Stimulated activated naive B cell treated with anti-CD40 and anti-IgM and Interleukin-4, amounts not matched to agents 10 μg/mL and 1 μg/mL and 100 μg/mL, for 72 hours (primary cell): ENCODE results near the gene NCOA3.

Source experiments
- ATAC-seq, 2 donors: fragments of 150-1000 bp; cut with Tn5 transposase; replicated peaks; 2 replicates each; pipeline ENCODE4 v1.10.0; 2021; ENCODE audit warnings: moderate library complexity in 1 of 2
- DNase-seq: peaks from one replicate; pipeline ENCODE4 v3.0.0; 2021
- H3K27ac Mint-ChIP-seq: one replicate; pipeline ENCODE4 v1.8.0; 2022; ENCODE audit warnings: mild to moderate bottlenecking, mixed read lengths
- H3K27me3 Mint-ChIP-seq, 2 donors: one replicate each; pipeline ENCODE4 v1.8.0; 2022; ENCODE audit warnings: mixed read lengths in 2 of 2
- H3K36me3 Mint-ChIP-seq, 2 donors: one replicate each; pipeline ENCODE4 v1.8.0; 2022; ENCODE audit warnings: mixed read lengths in 2 of 2, mild to moderate bottlenecking in 1 of 2
- H3K4me1 Mint-ChIP-seq, 2 donors: one replicate each; pipeline ENCODE4 v1.8.0; 2022; ENCODE audit warnings: mixed read lengths in 2 of 2, mild to moderate bottlenecking in 1 of 2
- H3K4me3 Mint-ChIP-seq, 2 donors: one replicate each; pipeline ENCODE4 v1.8.0; 2022; ENCODE audit warnings: mild to moderate bottlenecking in 2 of 2, mixed read lengths in 2 of 2, moderate library complexity in 1 of 2
- H3K9me3 Mint-ChIP-seq, 2 donors: one replicate each; pipeline ENCODE4 v1.8.0; 2022; ENCODE audit warnings: mixed read lengths in 2 of 2, mild to moderate bottlenecking in 1 of 2

Gene NCOA3

DNA sequence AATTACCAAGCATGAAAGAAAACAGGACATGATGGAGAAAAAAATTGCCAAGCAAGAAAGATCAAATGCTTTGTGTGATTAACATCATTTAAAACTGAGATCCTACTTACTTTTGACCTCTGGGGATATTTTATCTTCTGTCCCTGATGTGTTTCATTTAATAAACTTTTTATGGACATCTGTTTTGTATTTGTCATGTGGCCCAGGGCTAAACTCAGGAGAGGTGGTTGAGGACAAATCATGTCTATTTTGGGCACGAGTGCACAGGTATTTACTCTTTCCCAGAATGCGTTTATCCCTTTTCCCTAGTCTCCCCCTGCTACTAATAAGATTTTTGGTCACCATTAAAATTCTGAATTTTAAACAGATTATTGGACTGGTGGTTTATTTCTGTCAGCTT, 128.2 kb downstream of the NCOA3 start:
- ATAC-seq (no peak), DNase-seq (no peak)
- no peak overlapping the region for H3K27ac Mint-ChIP-seq
- H3K27me3 Mint-ChIP-seq: no peaks in the 10 kb centered on the region
- peaks cover 25 to 57% of the 10 kb centered on the region in 2 donors for H3K36me3 Mint-ChIP-seq
- no peaks in the 10 kb centered on the region for H3K9me3 Mint-ChIP-seq
- H3K4me3 Mint-ChIP-seq: no peak overlapping the region
- H3K4me1 Mint-ChIP-seq: peaks cover 0 to 14% of the 10 kb centered on the region in 2 donors

DNA sequence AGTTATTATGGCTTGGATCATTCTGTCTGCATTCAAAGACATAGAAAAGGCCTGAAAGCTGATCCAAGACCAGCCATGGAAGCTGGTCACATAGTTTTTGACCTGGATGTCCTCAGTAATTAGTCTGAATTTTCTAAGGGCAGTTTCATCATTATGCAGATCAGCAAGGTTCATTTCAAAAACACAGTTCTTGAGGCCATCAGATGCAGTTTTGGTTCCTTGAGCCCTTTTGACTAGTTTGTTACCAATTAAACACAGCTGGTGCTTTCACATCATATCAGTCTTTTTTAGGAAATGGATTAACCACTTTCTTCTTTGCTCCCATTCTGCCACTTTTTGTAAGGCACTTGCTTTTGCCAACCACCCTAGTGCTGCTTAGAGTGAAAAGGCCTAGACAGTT, 129.4 kb downstream of the NCOA3 start:
- DNase-seq: no peak
- Mint-ChIP-seq H3K9me3 (no peaks in the 10 kb centered on the region), H3K4me1 (peaks cover 0 to 13% of the 10 kb centered on the region in 2 donors), H3K36me3 (peaks cover 29 to 49% of the 10 kb centered on the region in 2 donors), H3K4me3 (no peak overlapping the region), H3K27ac (no peak overlapping the region), H3K27me3 (no peaks in the 10 kb centered on the region)
- ATAC-seq: no peak

GRCh38 chr20:47635256-47635655, 133.6 kb downstream of the NCOA3 start:
- Mint-ChIP-seq H3K36me3 (peaks cover 42 to 61% of the 10 kb centered on the region in 2 donors), H3K4me1 (peaks cover 4 to 11% of the 10 kb centered on the region in 2 donors), H3K4me3 (no peak overlapping the region), H3K27me3 (no peaks in the 10 kb centered on the region), H3K27ac (peak overlapping the region; percentile 31), H3K9me3 (no peaks in the 10 kb centered on the region)
- ATAC-seq (no peak), DNase-seq (no peak)

DNA sequence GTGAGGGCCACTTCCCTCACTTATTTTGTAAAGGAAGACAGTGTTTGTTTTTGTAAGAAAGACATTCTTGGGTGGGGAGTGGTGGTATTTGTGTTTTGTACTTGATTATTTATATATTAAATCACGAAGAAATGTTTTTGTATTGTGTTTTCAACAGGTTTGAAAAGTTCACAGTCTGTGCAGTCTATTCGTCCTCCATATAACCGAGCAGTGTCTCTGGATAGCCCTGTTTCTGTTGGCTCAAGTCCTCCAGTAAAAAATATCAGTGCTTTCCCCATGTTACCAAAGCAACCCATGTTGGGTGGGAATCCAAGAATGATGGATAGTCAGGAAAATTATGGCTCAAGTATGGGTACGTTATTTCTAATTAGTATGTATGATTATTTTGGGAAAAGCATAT, 137.2 kb downstream of the NCOA3 start:
- ATAC-seq: no peak
- no peaks in the 10 kb centered on the region for H3K27me3 Mint-ChIP-seq
- peaks cover 41 to 59% of the 10 kb centered on the region in 2 donors for H3K36me3 Mint-ChIP-seq
- H3K27ac Mint-ChIP-seq: no peak overlapping the region
- no peak for DNase-seq
- no peak overlapping the region for H3K4me3 Mint-ChIP-seq
- H3K4me1 Mint-ChIP-seq: peaks cover 4 to 8% of the 10 kb centered on the region in 2 donors
- H3K9me3 Mint-ChIP-seq: no peaks in the 10 kb centered on the region

DNA sequence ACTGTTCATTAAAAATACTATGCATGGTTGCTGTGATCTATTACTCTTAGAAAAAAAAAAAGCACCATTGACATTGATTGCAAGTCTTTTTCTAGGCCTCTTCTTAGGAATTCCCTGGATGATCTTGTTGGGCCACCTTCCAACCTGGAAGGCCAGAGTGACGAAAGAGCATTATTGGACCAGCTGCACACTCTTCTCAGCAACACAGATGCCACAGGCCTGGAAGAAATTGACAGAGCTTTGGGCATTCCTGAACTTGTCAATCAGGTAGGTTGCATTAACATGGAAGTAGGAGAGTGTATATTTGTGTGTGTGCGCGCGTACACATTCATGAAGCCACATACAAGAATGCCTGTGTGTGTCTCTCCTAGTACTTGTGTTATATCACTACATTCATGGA, 140.4 kb downstream of the NCOA3 start:
- H3K4me3 Mint-ChIP-seq: no peak overlapping the region
- ATAC-seq: no peak
- DNase-seq: no peak
- peak overlapping the region; percentile 25 for H3K27ac Mint-ChIP-seq
- no peaks in the 10 kb centered on the region for H3K9me3 Mint-ChIP-seq
- H3K36me3 Mint-ChIP-seq: peaks cover 47 to 65% of the 10 kb centered on the region in 2 donors
- H3K4me1 Mint-ChIP-seq: peaks cover 8 to 10% of the 10 kb centered on the region in 2 donors
- no peaks in the 10 kb centered on the region for H3K27me3 Mint-ChIP-seq

DNA sequence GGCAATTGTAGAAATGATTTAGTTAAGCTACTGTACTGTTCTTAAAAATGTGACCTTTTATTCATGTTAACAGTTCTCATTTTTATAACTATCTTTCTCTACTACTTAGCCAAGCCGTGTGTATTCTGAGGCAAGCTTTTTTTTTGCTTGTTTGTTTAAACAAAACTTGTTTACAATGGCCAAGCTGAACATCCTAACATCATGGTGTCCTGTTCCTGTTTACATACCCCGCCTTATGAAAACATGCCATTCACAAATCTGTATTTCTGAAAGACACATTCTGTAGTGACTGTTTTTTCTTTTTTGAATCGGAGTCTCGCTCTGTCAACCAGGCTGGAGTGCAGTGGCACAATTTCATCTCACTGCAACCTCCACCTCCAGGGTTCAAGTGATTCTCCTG, 140.9 kb downstream of the NCOA3 start:
- H3K4me3 Mint-ChIP-seq: no peak overlapping the region

DNA sequence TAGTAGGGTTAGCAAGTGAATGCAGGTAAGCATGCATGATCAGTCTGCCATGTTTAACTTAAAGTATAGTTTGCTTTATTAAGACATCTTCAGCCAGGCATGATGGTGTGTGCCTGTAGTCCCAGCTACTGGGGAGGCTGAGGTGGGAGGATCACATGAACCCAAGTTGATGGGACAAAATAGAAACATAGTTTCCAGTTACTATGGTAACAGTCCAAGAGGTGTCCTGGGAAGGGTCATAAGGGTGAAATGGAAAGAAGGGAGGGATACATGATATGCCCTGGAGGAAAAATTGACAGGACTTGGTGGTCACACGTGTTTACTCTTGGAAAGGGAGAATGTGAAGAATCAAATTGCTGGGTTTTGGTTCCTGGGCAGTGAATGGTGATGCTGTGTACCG, 143.9 kb downstream of the NCOA3 start:
- ATAC-seq: no peak
- peak overlapping the region; percentile 68 for H3K27ac Mint-ChIP-seq
- H3K4me1 Mint-ChIP-seq: peaks cover 5 to 10% of the 10 kb centered on the region in 2 donors
- no peak for DNase-seq
- peaks cover 39 to 53% of the 10 kb centered on the region in 2 donors for H3K36me3 Mint-ChIP-seq
- H3K4me3 Mint-ChIP-seq: no peak overlapping the region
- no peaks in the 10 kb centered on the region for H3K9me3 Mint-ChIP-seq
- no peaks in the 10 kb centered on the region for H3K27me3 Mint-ChIP-seq

More for the DNA sequence above, 140.9 kb downstream of the NCOA3 start:
- ATAC-seq (no peak), DNase-seq (no peak)
- Mint-ChIP-seq H3K36me3 (peaks cover 45 to 60% of the 10 kb centered on the region in 2 donors), H3K4me1 (peaks cover 8 to 10% of the 10 kb centered on the region in 2 donors), H3K27me3 (no peaks in the 10 kb centered on the region), H3K9me3 (no peaks in the 10 kb centered on the region), H3K27ac (peak overlapping the region; percentile 70)

GRCh38 chr20:47647994-47648393, 146.3 kb downstream of the NCOA3 start:
- no peak overlapping the region for H3K4me3 Mint-ChIP-seq
- ATAC-seq: no peak
- no peaks in the 10 kb centered on the region for H3K27me3 Mint-ChIP-seq
- no peak for DNase-seq
- no peak overlapping the region for H3K27ac Mint-ChIP-seq
- H3K36me3 Mint-ChIP-seq: peaks cover 35 to 57% of the 10 kb centered on the region in 2 donors
- H3K4me1 Mint-ChIP-seq: peaks cover 7 to 10% of the 10 kb centered on the region in 2 donors
- no peaks in the 10 kb centered on the region for H3K9me3 Mint-ChIP-seq

DNA sequence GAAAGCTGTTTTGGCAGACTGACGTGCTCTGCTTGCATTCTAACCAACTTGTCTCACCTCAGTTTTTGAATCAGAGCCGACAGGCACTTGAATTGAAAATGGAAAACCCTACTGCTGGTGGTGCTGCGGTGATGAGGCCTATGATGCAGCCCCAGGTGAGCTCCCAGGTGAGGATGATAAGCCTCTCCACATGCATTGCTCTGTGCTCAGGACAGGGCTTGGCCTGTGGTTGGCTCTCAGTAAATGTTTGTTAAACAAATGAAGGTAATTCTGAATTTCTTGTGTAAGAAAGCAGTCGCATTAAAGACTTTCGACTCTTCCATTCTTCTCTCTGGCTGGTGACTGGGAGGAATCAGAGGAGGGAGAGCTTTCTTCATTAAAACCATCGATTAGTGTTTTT, 147.3 kb downstream of the NCOA3 start:
- DNase-seq (no peak), ATAC-seq (no peak)
- H3K36me3 Mint-ChIP-seq: peaks cover 31 to 54% of the 10 kb centered on the region in 2 donors
- peaks cover 6 to 10% of the 10 kb centered on the region in 2 donors for H3K4me1 Mint-ChIP-seq
- no peaks in the 10 kb centered on the region for H3K9me3 Mint-ChIP-seq
- no peak overlapping the region for H3K4me3 Mint-ChIP-seq
- H3K27me3 Mint-ChIP-seq: no peaks in the 10 kb centered on the region
- H3K27ac Mint-ChIP-seq: peak overlapping the region; percentile 47

DNA sequence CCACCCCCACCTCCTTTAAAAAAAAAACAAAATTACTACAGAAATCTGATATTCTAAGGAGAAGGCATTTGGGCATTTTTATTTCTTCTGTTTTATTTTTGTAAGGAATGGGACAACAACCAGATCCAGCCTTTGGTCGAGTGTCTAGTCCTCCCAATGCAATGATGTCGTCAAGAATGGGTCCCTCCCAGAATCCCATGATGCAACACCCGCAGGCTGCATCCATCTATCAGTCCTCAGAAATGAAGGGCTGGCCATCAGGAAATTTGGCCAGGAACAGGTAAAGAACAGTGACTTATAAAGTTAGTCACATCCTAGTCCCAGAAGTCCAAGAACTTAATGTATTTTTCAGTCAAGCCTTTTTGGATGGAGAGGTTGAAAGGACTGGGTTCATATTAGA, 150.6 kb downstream of the NCOA3 start:
- Mint-ChIP-seq H3K27ac (peak overlapping the region; percentile 51), H3K4me1 (peaks cover 0 to 3% of the 10 kb centered on the region in 2 donors), H3K9me3 (no peaks in the 10 kb centered on the region), H3K27me3 (no peaks in the 10 kb centered on the region), H3K4me3 (no peak overlapping the region), H3K36me3 (peaks cover 21 to 50% of the 10 kb centered on the region in 2 donors)
- DNase-seq (no peak), ATAC-seq (no peak)

- Mint-ChIP-seq H3K4me1 (peaks cover 0 to 3% of the 10 kb centered on the region in 2 donors), H3K36me3 (peaks cover 22 to 52% of the 10 kb centered on the region in 2 donors), H3K9me3 (no peaks in the 10 kb centered on the region), H3K27ac (no peak overlapping the region), H3K4me3 (no peak overlapping the region), H3K27me3 (no peaks in the 10 kb centered on the region)
- ATAC-seq: no peak
- no peak for DNase-seq
Measured at GRCh38 chr20:47652794-47653193, 151.1 kb downstream of the NCOA3 start.

- H3K27ac Mint-ChIP-seq: no peak overlapping the region
- peaks cover 0 to 5% of the 10 kb centered on the region in 2 donors for H3K4me1 Mint-ChIP-seq
- H3K27me3 Mint-ChIP-seq: no peaks in the 10 kb centered on the region
- H3K4me3 Mint-ChIP-seq: no peak overlapping the region
- H3K36me3 Mint-ChIP-seq: peaks cover 30 to 57% of the 10 kb centered on the region in 2 donors
- DNase-seq (no peak), ATAC-seq (no peak)
- H3K9me3 Mint-ChIP-seq: no peaks in the 10 kb centered on the region
Measured at GRCh38 chr20:47653869-47654268, 152.2 kb downstream of the NCOA3 start.

- no peak for ATAC-seq
- H3K27ac Mint-ChIP-seq: peak overlapping the region; percentile 65
- DNase-seq: no peak
Measured at GRCh38 chr20:47654370-47654769, 152.7 kb downstream of the NCOA3 start.

GRCh38 chr20:47655635-47656034, 153.9 kb downstream of the NCOA3 start:
- Mint-ChIP-seq H3K27me3 (no peaks in the 10 kb centered on the region), H3K4me1 (peaks cover 9 to 13% of the 10 kb centered on the region in 2 donors), H3K27ac (peak overlapping the region; percentile 83), H3K36me3 (peaks cover 33 to 57% of the 10 kb centered on the region in 2 donors), H3K4me3 (no peak overlapping the region), H3K9me3 (no peaks in the 10 kb centered on the region)
- DNase-seq: no peak
- ATAC-seq: no peak

More at GRCh38 chr20:47654370-47654769, 152.7 kb downstream of the NCOA3 start:
- H3K4me3 Mint-ChIP-seq: no peak overlapping the region
- H3K4me1 Mint-ChIP-seq: peaks cover 1 to 5% of the 10 kb centered on the region in 2 donors
- H3K36me3 Mint-ChIP-seq: peaks cover 32 to 53% of the 10 kb centered on the region in 2 donors
- no peaks in the 10 kb centered on the region for H3K27me3 Mint-ChIP-seq
- no peaks in the 10 kb centered on the region for H3K9me3 Mint-ChIP-seq

- H3K36me3 Mint-ChIP-seq: peaks cover 40 to 58% of the 10 kb centered on the region in 2 donors
Measured at GRCh38 chr20:47656318-47656717, 154.6 kb downstream of the NCOA3 start.

More at GRCh38 chr20:47656318-47656717, 154.6 kb downstream of the NCOA3 start:
- Mint-ChIP-seq H3K27ac (peak overlapping the region; percentile 31), H3K4me3 (no peak overlapping the region), H3K4me1 (peaks cover 12 to 19% of the 10 kb centered on the region in 2 donors), H3K9me3 (no peaks in the 10 kb centered on the region), H3K27me3 (no peaks in the 10 kb centered on the region)
- no peak for ATAC-seq
- no peak for DNase-seq
